ENCODE results near the gene MAN2C1.

DNA sequence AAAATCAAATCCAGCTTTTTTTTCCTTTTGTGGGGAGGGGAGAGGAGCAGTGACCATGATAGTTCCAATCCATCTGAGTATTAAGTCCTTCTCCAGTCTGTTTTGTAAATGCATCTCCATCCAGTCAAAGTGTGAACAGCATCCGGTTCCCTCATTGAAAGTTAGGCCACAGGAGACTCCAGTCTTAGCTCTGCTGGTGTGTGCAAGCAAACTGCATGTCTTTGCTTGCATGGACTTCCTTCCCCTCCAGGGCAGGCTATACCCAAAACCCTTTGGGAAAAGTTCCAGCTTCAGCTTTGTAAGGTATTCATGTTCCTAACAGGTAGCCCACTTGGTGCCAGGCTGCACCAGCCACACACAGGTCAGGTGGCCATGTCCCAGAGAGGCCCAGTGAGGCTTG lies 3.1 kb upstream of the MAN2C1 start:
- no peak for TF ChIP-seq ZBTB26 (tag by site-specific recombination; optimal IDR thresholded peaks at IDR 0.05)
- TF ChIP-seq, protein P1, sequence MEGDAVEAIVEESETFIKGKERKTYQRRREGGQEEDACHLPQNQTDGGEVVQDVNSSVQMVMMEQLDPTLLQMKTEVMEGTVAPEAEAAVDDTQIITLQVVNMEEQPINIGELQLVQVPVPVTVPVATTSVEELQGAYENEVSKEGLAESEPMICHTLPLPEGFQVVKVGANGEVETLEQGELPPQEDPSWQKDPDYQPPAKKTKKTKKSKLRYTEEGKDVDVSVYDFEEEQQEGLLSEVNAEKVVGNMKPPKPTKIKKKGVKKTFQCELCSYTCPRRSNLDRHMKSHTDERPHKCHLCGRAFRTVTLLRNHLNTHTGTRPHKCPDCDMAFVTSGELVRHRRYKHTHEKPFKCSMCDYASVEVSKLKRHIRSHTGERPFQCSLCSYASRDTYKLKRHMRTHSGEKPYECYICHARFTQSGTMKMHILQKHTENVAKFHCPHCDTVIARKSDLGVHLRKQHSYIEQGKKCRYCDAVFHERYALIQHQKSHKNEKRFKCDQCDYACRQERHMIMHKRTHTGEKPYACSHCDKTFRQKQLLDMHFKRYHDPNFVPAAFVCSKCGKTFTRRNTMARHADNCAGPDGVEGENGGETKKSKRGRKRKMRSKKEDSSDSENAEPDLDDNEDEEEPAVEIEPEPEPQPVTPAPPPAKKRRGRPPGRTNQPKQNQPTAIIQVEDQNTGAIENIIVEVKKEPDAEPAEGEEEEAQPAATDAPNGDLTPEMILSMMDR (tag by site-specific recombination; IDR thresholded peaks at IDR 0.05), result no peak
- TF ChIP-seq ZBTB1 (tag by site-specific recombination; IDR thresholded peaks at IDR 0.05), result no peak
